Fibroblast of pulmonary artery (primary cell): ENCODE data around the gene ZFAND2B.
"Not testable (repeated sequence)": the region's sequence is repeated elsewhere in the genome, so short reads cannot be mapped to it uniquely, and the experiment has no call there.

ENCODE experiments used
- DNase-seq: peaks from one replicate; pipeline ENCODE4 v3.0.0-alpha.2; 2010; ENCODE audit warnings: low read depth
- H3K4me3 ChIP-seq: replicated peaks from 2 replicates; pipeline ENCODE4 v1.5.1; 2011; ENCODE audit warnings: low read depth, mild to moderate bottlenecking, control low read depth, low read length, moderate library complexity
- TF ChIP-seq, protein P1 (sequence below): IDR thresholded peaks from 2 replicates; pipeline ENCODE4 v1.5.1; 2011; ENCODE audit warnings: mild to moderate bottlenecking, control low read depth, low read length, inconsistent platforms; ENCODE audit errors: missing control alignments

Gene ZFAND2B

DNA sequence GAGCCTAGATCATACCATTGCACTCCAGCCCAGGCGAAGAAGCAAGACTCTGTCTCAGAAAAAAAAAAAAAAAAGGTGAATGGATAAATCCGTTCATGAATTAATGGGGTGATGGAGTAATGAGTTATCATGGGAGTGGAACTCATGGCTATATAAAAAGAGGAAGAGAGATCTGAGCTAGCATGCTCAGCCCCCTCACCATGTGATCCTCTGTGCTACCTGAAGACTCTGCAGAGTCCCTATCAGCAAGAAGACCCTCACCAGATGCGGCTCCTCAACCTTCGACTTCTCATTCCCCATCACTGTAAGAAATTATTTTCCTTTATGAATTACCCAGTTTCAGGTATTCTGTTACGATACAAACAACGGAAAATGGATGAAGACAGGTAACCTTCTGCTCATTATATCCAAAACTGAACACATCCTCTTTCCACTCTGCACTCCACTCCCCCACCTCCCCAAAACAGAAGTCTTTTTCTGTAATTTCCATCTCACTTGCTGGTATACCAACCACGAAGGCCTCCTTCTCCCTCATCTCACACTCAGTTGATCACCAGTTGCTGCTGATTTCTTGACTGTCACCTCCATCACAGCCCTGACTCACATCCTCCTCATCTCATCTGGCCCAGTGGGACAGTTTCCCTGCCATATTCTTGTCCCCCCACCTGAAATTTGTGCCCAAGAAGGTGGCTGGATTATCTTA, 19.7 kb upstream of the ZFAND2B start:
- TF ChIP-seq, protein P1, sequence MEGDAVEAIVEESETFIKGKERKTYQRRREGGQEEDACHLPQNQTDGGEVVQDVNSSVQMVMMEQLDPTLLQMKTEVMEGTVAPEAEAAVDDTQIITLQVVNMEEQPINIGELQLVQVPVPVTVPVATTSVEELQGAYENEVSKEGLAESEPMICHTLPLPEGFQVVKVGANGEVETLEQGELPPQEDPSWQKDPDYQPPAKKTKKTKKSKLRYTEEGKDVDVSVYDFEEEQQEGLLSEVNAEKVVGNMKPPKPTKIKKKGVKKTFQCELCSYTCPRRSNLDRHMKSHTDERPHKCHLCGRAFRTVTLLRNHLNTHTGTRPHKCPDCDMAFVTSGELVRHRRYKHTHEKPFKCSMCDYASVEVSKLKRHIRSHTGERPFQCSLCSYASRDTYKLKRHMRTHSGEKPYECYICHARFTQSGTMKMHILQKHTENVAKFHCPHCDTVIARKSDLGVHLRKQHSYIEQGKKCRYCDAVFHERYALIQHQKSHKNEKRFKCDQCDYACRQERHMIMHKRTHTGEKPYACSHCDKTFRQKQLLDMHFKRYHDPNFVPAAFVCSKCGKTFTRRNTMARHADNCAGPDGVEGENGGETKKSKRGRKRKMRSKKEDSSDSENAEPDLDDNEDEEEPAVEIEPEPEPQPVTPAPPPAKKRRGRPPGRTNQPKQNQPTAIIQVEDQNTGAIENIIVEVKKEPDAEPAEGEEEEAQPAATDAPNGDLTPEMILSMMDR, result no peak
- no peak overlapping the region for H3K4me3 ChIP-seq
- no peak for DNase-seq

DNA sequence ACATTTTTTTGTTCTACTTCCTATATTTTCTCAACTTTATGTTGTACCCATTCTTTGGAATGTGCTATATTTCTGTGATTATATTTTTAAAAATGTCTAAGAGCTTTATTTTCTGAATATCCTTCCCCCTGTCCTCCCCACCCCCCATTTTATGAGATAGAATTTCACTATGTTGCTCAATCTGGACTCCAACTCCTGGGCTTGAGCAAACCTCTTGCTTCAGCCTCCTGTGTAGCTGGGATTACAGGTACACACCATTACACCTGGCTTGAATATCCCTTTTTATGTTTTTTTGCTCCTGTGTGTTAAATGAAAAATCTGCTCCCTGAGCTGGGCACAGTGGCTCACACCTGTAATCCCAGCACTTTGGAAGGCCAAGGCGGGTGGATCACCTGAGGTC, 9.2 kb upstream of the ZFAND2B start:
- no peak overlapping the region for H3K4me3 ChIP-seq
- DNase-seq, result no peak
- TF ChIP-seq, protein P1, result no peak

- DNase-seq, result no peak
- TF ChIP-seq, protein P1, result no peak
- no peak overlapping the region for H3K4me3 ChIP-seq
Measured at GRCh38 chr2:219198974-219199373, 7.6 kb upstream of the ZFAND2B start.

DNA sequence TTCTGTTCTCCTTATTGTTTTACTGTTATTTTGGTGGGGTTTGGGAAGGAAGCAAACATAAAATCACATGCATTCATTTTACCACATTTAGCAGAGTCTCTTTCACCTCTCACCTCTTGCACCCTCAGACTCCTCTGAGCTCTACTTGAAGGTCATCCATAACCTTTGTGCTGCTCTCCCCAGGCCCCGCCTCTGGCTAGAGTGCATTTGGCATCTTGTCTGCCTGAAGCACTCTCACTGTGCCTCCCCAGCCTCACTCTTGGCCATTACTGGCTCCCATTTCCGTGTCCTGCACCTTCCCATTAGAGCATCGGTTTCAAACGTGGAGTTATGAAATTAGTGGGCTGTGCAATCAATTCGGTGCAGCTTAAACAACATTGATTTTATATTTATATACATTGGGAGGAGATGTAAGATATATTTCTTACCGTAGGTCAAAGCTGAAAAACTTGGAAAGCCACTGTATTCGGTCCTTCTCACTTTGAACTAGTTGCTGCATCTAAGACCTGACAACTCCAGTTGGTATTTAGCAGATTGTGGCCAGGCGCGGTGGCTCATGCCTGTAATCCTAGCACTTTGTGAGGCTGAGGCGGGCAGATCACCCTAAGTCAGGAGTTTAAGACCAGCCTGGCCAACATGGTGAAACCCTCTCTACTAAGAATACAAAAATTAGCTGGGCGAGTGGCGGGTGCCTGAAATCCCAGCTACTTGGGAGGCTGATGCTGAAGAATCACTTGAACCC, 6.9 kb upstream of the ZFAND2B start:
- no peak for DNase-seq
- TF ChIP-seq, protein P1, result no peak

DNA sequence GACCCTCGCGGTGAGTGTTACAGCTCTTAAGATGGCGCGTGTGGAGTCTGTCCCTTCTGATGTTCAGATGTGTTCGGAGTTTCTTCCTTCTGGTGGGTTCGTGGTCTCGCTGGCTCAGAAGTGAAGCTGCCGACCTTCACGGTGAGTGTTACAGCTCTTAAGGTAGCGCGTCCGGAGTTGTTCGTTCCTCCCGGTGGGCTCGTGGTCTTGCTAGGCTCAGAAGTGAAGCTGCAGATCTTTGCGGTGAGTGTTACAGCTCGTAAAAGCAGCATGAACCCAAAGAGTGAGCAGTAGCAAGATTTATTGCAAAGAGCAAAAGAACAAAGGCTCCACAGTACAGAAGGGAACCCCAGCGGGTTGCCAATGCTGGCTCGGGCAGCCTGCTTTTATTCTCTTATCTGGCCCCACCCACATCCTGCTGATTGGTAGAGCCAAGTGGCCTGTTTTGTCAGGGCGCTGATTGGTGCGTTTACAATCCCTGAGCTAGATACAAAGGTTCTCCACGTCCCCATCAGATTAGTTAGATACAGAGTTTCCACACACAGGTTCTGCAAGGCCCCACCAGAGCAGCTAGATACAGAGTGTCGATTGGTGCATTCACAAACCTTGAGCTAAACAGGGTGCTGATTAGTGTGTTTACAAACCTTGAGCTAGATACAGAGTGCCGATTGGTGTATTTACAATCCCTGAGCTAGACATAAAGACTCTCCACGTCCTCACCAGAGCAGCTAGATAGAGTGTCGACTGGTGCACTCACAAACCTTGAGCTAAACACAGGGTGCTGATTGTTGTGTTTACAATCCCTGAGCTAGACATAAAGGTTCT, 5.9 kb upstream of the ZFAND2B start:
- H3K4me3 ChIP-seq, DNase-seq: not testable (repeated sequence)

More for the DNA sequence above, 6.9 kb upstream of the ZFAND2B start:
- no peak overlapping the region for H3K4me3 ChIP-seq

- H3K4me3 ChIP-seq, DNase-seq: not testable (repeated sequence)
Measured at GRCh38 chr2:219201331-219201730, 5.3 kb upstream of the ZFAND2B start.

GRCh38 chr2:219204425-219205164, 2.0 kb upstream of the ZFAND2B start:
- DNase-seq, result no peak
- H3K4me3 ChIP-seq, result no peak overlapping the region

More at GRCh38 chr2:219204425-219205164, 2.0 kb upstream of the ZFAND2B start:
- TF ChIP-seq, protein P1, result no peak
